NCI-H1092 treated with DMSO at 0.1 percent for 48 hours (cell line): Measurements from ENCODE around the gene ANKRD44.

Experiments
- DNase-seq: peaks from one replicate; lab custom pipeline; 2025; lab: John Stamatoyannopoulos, UW

ANKRD44 gene

DNA sequence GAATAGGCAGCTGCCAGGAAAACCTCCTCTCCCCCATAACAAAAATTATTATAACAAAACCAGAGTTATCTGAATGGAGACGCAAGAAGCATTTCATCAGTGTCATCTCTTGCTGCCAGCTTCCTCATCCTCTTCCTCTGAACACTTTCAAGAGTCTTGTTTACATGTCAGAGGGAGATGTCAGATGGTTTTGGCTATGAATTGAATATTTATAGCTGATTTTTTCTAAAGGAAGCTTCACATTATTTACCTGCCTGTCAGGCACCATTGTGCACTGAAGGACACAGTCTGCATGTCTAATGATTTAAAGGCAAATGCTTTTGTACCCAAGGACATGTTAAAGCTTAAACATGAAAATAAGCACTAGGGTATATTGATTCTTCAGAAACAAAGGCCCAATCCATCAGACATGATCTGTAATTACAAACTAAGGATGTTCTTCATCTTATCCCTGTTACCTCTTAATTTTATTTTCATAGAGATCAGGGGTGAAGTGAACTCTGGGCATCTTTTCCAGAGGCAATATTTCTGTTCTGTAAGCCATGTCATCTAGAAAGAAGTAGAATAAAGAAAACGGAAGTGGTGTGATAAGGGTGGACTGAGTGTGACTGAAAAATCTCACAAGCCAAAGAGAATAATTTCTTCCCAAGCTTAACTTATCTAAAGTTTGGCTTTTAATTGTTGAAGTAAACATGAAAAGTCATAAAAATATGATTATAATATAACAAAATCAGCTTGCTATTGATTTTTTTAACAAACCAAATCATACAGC is 168.7 kb downstream of the ANKRD44 start:
- peak; percentile 3 for DNase-seq

DNA sequence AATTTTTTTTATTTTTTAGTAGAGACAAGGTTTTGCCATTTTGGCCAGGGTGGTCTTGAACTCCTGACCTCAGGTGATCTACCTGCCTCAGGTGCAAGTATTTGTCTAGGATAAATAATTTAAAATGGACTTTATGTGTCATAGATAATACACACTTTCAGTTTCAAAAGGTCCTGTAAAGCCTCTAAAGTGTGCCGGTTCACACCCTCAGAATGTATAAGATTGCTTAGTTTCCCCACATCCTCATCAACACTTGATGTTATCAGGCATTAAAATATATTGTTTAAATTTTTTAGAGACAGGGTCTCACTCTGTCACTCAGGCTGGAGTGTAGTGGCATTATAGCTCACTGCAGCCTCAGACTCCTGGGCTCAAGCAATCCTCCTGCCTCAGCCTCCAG is 170.5 kb downstream of the ANKRD44 start:
- DNase-seq = no peak

DNA sequence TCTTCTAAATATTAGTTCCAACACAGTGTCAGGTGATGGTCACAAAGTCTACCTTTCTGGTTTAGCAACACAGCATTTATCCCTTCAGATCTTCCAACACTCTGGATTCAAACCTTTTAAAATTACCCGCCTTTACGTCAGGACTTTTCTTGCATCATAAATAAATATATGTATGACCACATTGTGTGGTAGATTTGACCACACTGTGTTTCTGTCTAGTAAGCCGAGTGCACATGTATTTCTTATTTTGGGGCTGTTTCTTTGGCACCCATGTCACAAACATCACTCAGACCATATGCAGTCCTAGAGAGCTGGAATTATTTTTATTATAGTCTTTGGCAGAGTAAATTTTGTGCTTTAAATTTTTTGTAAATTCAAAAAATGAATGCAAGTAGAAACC is 172.1 kb downstream of the ANKRD44 start:
- no peak for DNase-seq

DNA sequence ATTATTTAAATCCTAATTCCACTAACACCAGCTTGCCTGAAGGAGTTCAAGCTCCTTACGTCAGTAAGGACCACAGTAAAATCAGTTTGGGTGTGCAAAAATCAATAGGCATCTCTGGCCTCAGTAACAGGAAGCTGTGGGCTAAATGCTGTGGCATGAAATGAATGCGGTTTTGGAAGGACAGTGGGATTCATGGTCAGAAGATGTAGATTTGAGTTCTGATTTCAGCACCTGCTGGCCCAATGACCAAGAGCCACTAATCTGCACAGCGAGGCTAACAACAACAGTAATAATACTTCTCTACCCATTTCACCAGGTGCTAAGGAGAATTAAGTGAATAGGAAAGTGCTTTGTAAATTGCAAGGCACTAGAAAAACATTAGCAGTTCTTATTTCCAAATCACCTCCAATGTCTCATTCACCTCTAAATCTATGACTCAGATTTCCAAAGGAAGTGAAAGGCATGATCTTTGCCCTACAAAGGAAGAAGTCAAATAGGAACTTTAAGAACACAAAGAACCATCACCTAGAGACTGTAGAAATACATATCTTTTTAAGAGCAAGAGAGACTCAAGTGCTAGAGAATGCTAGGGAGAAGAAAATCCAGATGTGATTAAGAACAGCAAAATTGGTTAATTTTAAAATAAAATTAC is 172.6 kb downstream of the ANKRD44 start:
- DNase-seq = no peak

DNA sequence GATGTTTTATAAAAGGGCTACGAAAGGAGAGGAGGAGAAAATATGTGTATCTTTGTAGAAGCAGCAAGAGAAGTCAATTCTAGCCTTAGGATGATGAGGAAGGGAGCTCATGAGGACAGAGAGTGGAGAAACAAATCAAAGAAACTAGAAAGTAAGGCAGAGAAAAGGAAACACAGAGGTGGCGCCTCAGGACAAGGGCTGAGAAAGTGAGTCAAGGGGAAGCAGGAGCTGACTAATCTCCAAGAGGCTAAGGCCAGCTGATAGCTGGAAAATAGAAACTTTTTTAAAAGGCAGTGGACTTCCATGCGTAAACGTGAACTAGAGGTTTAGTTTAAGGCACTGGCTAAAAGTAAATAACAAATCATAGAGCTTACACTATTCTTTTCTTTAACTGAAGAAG is 173.3 kb downstream of the ANKRD44 start:
- DNase-seq = no peak

DNA sequence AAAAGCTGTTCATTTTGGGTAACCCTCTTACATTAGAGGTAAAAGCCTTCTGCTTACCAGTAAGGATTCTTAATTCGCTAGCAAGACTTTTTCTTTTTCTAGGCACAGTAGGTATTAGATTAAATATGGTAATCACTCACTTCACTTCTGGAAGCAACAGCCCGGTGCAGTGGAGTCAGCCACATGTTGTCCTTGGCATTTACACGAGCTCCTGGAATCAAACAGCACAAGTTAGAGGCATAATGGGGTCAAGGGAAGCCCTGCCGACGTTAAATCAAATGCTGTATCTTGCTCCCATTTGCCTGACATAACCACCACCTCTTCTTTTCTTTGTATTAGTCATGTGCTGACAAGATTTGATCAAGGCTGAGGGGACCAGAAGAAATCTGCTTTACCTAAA is 174.1 kb downstream of the ANKRD44 start:
- DNase-seq = no peak

DNA sequence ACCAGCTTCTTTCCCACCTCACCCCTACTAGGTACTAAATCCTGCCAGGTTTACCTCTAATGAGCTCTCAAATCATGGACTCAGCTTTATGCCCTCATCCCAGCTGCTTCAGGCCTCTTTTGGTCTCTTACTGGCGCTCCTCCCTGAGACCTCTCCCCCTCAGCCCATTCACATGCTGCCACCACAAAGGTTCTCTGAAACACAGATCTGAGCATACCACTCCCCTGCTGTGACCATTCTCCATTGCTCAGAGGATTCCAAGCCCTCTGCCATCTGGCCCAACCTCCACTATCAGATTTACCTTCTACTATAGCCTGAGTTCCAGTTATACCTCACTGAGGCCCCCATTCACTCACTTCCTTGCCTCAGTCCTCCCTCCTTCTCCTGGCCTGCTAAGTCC is 174.8 kb downstream of the ANKRD44 start:
- DNase-seq = no peak

DNA sequence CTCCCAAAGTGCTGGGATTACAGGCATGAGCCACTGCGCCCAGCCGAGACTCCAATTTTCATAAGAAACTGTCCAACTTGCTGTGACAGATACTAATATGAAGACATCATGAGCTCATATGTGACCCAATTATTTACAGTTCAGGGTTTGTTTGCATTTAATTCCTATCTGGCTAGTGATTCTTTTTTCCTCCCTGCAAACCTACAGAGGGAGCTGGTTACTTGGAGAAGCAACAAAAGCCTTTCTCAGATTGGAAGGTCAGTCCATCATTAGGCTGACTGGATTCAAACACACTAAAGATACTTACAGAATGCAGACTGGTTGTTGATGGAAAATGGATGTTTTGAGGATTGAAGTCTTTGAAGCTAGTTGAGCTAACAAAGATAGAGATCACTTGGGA is 176.4 kb downstream of the ANKRD44 start:
- DNase-seq = no peak

DNA sequence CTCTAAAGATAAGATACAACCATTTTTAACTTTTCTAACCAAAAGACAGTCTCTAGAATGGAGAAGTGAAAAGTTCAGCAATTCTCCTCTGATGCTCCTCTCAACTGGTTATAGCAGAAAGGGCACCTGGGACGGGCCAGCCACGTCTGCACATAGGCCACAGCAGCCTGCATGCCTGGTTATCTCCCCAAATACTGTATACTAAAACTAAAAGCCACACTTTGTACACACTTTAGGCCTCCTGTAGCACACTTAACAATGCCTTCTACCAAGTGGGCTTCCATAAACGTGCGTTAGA is 179.1 kb downstream of the ANKRD44 start:
- DNase-seq = no peak

DNA sequence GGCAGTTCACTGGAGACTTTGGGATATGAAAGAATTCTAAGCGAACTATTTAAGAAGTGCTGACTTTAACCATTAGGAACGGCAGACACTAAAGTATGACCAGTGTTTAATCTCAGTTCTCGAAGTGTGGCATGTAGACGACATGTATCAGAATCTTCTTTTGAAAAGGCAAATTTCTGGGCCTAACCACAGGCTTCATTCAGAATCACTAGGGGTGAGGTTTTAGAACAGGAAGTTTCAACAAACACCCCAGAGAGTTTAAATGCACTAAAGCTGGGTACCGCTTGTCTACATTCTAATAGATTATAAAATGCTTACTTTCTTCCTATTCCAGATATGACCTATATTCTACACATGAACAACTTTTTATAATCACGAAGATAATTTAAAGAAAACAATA is 180.3 kb downstream of the ANKRD44 start:
- DNase-seq = no peak

DNA sequence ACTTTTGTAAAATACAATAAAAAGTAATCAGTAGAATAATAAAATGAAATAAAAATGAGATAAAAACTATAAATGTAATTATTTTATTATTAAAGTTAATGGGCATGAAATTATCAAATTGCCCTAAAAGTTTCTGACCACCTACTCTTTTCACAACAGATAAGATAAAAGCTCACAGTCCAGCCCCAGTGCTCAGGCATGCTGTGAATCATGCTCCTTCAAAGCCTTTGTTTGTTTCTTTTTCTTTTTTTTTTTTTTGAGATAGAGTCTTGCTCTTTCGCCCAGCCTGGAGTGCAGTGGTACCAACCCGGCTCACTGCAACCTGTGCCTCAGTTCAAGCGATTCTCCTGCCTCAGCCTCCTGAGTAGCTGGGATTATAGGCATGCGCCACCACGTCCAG is 181.7 kb downstream of the ANKRD44 start:
- DNase-seq = no peak

DNA sequence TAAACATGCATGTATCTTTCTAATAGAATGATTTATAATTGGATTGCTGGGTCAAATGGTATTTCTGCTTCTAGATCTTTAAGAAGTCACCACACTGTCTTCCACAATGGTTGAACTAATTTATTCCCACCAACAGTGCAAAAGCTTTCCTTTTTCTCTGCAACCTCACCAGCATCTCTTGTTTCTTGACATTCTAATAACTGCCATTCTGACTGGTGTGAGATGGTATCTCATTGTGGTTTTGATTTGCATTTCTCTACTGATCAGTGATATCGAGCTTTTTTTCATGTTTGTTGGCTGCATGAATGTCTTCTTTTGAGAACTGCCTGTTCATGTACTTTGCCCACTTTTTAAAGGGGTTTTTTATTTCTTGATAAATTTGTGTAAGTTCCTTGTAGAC is 182.5 kb downstream of the ANKRD44 start:
- DNase-seq = no peak

DNA sequence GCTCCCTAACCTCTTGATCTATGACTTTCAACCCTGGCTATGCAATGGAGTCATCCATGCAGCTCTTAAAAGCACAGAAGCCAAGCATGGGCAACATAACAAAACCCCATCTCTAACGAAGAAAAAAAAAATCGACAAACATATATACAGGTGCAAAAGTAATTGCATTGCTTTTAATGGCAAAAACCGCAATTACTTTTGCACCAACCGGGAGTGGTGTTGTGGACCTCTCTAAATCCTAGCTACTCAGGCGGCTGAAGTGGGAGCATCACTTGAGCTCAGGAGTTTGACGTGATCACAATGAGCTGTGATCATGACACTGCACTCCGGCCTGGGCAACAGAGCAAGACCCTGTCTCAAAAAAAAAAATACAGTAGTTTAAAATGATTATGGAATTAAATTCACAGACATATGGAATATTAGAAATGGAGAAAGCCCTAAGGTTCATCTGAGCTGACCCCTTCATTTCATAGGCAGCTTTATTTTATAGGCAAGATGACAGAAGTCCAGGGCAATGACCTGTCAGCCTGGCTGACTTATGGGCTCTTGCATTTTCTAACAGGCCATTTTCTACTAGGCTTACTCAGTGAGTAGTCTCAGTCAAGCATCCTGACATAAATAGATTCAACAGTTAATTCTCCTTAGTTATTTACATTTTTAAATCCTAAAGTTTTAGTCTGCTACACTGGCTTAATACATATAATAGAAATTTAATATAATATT is 183.8 kb downstream of the ANKRD44 start:
- DNase-seq = no peak

DNA sequence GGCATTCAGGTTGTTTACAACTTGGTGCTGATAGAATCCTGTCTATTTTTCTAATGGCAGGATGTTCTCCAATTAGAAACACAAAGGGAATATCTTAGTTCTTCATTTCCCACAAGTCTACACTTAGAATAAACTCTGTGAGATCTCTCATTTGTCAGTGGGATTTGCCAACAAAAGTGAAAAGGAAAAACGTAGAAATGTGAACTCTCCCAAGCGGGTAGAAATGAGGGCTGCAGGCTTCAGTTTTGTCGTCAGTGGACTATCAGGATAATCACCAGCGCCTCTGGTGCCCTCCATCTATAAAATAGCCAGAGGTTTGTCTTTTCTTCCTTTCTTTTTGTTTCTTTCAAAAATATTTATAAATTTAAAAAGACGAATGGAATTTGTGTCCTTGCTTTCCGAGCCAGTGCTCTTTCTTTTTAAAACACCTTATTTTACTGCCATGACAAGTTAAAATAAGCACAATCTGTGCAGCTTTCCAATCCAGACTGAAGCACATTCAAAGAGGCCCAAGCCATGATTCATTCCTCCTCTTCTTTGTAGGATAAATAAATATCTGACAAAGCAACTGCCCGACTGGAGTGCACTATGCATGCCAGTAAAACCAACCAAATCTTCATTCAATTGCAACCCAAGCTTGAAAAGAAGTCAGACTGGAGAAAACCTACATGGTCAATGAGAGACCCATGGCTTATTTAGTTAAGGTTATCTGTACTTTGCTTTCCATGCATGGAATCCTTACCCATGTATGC is 185.8 kb downstream of the ANKRD44 start:
- DNase-seq = no peak

DNA sequence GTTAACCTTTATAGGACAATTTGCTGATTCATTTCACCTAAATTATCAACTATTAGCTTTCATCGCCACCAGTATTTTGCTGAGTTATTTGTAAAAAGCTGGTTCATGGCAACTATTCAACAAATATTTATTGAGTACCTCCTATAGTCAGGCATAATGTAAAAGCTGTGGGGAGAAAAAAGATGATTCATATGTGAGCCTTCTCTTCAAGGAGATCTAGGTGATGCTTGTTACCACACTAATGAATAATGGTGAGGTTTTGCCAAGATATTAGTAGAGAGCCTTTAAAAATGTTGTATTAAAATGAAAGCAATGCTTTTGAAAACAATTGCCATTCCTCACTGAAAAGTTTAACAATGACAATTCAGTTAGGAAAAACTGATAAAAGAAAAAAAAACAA is 187.8 kb downstream of the ANKRD44 start:
- DNase-seq = no peak

DNA sequence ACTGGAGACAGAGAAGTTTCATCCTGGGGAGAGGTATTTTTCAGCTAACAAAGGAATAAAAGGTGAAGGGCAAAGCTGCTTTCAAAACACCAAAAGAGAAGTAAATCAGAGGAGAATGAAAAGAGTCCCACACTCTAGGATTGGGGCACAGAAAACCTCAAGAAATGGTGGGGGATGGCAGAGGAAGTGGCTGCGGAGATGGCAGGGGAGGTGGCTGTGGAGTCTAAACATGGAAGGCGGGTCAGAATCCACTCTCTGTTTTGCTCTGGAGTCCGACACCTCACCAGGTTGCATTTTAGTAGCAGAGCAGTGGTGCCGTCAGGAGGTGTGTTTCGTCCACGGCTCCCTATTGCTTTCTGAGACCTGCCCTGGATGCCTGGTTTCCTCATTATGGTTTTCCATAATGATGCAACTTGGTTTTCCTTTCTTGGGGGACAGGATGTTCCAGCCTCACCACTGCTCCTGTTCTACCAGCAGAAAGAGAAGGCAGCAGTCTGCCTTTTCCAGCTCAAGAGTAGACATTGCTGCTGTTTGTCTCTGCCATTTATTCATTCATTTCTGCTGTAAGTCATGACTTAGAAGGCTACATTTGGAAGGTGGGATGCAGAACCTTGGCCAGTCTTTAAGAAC is 188.7 kb downstream of the ANKRD44 start:
- DNase-seq = no peak

DNA sequence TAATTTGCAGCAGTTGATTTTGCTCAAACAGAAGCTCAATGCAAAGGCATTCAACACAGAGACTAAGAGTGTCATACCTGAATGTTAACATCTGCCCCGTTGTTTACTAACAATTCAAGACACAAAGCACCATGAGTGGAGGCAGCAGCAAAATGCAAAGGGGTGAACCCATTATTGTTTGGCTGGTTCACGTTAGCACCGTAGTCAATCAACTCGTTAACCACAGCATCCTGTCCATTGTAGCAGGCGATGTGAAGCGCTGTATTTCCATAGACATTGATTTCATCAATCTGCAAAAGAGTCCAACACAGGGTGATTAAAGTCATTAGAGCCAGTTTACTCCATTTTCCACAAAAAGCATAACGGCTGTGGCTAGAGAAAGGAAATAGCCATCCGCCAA is 189.3 kb downstream of the ANKRD44 start:
- no peak for DNase-seq

DNA sequence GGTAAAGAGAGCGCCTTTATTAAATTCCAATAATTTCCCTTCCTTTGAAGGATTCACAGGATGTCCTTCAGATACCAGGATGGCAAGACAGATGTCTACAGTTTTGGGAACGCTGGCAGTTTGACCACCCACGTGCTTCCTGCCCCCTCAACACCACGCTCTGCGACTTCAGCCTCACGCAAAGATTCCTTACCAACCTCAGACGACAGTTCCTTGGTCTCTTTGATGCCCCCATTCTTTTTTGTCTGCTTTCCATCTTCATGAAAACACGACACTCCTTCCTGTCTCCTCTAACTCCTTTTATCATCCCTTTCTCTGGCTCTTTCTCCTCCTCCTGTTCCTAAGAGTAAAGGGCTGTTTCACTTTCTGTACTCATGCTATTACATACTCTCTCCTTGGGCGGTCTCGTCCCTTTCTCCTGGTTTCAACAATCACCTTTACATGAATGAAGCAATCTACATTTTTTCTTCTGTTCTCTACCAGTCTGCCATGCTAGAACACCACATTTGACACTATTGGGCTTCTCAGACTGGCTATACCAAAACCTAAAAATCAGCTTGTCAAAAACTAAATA is 194.2 kb downstream of the ANKRD44 start:
- DNase-seq = no peak

DNA sequence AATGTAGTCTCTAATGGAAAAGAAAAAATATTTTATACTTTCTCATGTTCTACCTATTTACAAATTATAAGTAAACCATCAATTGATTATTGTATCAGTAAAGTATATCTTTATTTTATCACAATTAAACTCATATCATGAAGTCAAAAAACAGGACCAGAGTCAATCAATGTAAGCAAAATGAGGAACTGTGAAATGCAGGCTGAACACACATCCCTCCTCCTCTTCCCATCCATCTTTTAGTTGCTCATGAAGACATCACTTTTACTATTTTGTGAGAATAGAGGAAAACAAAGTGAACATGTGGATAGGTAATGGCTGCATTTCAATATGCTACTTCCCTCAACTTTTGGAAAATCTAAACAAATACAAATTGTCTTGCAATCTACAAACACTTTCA is 195.3 kb downstream of the ANKRD44 start:
- no peak for DNase-seq

DNA sequence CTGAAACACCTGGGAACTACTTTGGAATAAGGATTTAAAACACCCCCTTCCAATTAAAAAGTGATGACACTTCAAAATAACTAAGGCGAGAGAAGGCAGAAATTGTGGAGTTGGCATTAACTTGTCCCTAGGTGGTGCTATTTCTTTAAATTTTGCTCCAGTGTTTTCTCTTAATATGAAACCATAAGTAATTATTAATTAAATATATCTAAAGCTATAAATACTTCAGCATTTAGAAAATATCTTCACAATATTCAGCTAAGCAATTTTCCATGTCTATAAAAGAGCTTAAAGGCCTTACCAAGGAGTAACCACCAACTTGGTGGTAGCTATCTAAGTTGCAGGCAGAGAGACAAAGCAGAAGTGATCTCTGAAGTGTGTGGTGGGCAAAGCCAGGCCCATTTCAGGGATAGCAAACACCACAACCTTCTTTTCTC is 197.3 kb downstream of the ANKRD44 start:
- peak; percentile 50 for DNase-seq

DNA sequence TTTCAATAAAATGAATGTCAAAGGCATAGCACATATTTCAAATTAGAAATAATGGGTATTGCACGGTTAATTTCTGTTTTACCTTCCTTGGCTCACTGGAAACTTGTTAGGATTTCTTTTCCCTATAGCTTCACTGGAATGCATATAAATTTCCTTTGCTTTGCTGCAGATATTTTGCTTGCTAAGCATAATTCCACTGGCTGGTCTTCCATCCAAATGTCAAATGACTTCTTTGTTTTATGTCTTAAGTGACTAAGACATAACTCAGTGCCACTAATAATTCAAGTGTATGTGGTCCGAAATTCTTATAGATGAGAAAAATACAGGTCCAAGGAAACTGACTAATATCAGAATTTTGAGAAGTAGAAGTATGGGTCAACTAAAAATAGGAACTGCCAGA is 201.3 kb downstream of the ANKRD44 start:
- DNase-seq = no peak

DNA sequence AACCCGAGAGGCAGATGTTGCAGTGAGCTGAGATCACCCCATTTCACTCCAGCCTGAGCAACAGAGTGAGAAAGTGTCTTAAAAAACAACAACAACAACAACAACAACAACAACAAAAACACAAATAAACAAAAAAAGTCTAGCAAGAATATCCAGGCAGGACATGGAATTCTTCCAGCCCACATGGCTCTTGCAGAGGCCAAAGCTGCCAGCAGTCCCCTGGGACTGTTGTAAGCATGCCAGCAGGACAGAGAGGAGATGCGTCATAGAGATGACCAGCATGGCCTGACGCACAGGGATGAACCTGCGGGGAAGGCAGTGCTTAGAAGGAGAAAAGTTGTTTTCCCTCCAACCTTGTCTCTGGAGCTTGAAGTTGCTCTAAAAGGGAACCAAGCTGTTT is 201.8 kb downstream of the ANKRD44 start:
- DNase-seq = no peak
